GM21360 (cell line): ENCODE data around the gene TAF10.

ENCODE experiments used
- ATAC-seq: cut with Tn5 transposase; IDR thresholded peaks from one replicate; pipeline ENCODE4 v1.9.1; 2021; ENCODE audit warnings: mild to moderate bottlenecking, moderate library complexity; ENCODE audit not compliant: unreplicated experiment

Gene TAF10

GRCh38 chr11:6625832-6626420, 13.9 kb upstream of the TAF10 start:
- ATAC-seq, result no peak

- ATAC-seq, result no peak
Observed at GRCh38 chr11:6625156-6625831, 13.3 kb upstream of the TAF10 start.

DNA sequence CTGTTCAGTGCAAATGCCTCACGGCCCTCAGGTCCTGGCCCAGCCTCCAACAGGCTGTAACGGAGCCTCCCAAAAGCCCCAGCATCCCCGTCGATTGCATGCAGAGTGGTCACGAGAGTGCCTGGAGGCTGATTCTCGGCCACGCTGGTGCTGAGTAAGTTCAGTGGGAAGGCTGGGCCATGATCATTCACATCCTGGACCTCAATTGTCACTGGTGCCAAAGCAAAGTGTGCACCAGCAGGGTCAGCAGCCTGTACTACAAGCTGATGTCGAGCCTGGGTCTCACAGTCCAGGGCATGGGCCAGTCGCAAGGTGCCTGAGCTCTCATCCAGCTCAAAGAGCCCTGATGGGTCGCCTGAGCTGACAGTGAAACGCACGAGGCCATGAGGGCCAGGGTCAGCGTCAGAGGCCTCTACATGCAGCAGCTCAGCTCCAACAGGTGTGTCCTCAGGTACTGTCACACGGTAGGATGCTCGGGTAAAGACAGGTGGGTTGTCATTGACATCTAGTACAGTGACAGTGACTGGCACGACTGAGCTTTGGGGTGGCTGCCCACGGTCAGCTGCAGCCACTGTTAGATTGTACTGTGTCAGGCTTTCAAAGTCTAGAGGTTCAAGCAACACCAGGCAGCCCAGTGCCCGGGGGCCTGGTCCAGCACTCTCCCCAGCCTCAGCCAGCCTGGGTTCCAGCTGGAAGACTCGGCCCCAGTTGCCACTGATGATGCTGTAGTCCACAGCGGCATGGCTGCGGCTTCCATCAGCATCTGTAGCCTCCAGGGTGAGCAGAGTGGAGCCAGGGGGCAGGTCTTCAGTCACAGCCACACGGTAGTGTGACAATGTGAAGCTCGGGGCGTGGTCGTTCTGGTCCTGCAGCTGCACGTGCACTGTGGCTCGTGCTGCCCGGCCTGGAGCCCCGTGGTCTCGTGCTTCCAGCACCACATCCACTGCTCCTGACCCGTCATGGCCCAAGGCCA, 11.7 kb upstream of the TAF10 start:
- no peak for ATAC-seq

DNA sequence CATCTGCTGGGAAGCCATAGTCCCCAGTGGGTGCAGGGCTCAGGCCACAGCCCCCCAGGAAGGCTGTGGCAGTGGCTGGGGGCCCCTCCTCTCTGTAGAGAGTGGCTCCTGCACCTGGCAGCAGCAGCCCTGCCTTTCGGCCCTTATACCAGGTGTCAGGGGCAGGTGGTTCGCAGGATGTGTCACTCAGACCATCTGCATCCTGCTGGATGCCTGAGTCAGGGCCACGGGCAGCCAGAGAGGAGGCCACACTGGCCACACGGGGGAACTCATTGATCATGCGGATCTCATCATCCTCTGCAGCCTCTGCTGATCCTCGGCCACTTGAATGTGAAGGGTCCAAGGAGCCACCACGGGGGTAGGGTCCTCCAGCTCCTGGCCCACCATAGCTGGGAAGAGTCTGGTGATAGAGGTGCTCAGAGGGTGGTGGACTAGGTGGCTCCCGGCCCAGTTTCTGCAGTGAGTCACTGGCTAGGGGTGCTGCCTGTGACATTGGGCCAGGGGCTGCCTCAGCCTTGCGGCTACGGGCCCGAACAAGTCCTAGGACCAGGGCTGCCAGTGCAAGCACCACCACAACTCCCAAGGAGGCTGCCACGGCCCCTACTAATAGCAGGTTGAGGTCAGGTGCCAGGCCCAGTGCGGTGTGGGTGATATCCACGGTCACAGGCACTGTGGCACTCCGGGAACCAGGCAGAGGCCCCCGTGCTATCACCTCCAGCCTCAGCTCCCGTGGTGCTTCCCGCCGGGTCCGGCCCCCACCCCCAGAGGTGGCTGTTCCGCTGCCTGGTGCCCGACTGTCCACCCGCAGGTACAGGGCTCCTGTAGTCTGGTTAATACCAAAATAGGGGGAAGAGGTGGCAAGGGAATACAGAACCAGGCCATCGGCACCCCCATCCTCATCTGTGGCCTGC, 10.5 kb upstream of the TAF10 start:
- no peak for ATAC-seq

DNA sequence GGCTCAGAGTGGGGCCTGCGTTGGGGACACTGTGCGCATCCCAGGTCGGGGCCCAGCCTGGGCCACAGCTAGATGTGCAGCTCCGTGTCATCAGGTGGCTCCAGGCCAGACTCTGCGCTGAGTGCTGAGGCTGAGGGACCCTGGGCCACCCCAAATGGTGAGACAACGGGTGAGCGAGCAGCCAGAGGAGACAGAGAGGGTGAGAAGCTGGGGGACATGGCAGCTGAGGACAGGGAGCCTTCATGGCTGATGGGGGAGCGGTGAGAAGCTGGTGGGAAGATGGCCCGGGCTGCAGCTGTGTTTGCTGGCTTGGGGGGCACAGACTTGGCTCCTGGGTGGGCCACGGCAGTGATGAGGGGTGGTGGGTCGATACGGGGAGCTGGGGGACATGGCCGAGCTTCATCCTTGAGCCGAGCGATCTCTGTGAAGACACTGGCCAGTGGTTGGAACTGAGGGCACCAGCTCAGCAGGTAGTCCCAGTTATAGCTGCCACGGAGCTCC, 9.7 kb upstream of the TAF10 start:
- ATAC-seq, result no peak

GRCh38 chr11:6620636-6621035, 8.6 kb upstream of the TAF10 start:
- ATAC-seq, result no peak

DNA sequence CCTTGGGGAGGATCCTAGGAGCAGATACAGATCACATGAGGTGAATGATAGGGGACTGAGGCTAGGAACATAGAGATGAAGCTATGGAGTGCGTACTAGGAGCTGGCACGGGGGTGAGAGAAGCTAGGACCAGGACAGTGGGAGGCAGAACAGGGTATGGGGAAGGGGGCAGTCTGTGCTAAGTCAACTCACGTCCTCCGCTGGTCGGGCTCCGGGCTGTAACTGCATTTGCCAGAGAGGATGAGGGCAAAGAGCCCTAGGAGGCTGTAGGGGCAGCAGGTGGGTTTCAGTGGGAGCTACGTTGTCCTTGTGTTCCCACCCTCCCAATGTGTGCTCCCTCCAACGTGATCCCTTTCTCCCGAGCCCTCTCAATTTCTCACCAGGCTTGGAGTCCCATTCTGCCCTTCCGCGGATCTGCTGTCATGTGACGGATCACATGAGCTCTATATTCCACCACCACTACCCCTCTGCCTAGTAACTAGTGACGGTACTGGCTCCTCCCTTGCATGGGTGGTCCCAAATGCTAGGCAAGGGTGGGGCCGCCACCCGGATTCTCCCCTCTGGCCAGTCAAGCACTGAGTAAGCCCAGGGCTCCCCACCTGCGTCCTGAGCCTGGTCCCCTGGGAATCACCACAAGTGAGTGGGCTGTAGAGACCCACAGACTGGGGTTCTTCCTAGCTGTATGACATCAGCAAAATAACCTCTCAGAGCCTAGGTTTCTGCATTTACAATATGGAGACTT, 7.2 kb upstream of the TAF10 start, which contains the start of gene TPP1:
Gene TPP1 (minus strand): TSS at position 419 of the 742 bp plus-strand sequence. CDS start 22 bp downstream, at position 397.
- ATAC-seq, result peak; percentile 99

DNA sequence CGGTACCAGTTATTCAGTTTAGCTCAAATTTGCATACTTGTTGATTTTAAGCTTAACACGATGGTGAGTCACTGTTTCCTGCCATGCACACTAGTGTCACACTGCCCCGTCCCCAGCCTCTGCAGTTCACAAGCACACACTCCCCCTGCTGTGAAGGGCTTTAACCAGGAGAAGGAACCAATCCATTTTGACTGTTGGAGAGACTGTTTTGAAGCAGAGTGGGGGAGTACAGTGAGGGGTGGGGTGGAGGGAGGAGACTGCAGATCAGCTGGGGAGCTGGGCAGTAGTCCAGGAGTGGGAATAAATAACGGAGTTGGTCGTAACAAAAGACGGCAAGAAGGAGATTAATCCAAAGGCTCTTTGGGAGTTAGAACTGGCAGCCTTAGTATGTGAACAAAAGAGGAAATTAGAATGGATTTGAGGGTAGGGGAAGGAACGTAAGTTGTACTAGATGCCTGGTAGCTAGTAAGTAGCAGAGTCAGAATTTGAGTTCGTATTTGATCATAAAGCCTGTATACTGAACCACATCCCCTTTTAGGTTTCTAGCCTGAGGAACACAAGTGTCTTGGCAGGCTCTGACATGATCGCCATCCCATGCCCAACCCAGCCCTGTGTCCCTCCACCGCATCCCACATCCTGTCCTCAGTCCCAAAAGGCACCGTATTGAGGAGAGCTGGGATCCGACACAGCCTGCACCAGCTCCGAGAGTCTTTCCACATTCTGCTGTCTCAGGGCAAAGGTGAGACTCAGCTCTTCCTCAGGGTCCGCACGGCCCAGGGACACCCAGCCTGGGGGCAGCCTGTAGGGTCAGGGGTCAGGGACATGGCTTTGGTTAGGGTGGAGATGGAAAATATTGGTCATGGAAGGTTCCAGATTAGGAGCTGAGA, 6.3 kb upstream of the TAF10 start:
- ATAC-seq, result no peak

- no peak for ATAC-seq
Observed at GRCh38 chr11:6617315-6617781, 5.3 kb upstream of the TAF10 start.

- no peak for ATAC-seq
Observed at GRCh38 chr11:6616596-6617250, 4.7 kb upstream of the TAF10 start.

- ATAC-seq, result no peak
Observed at GRCh38 chr11:6615882-6616585, 4.0 kb upstream of the TAF10 start.

GRCh38 chr11:6615046-6615445, 3.0 kb upstream of the TAF10 start:
- ATAC-seq, result no peak

DNA sequence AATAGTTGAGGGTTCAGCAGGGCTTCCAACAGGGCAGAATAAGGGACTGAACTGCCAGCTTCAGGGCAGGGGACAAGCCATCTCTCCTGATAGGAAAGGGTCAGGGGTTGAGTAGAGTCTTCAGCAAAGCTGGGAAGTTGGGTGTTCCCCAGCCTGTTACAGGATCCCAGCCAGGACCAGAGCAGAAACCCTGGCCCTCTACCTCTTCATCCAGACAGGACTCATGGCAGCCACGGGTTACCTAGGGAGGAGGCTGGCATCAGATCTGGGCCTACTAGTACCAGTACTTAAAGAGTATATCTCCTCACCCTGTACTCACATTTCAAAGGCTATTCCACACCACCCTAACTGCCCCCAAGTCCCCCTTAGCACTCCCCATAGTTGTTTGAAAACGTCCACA, 2.4 kb upstream of the TAF10 start:
- no peak for ATAC-seq

GRCh38 chr11:6613496-6613895, 1.5 kb upstream of the TAF10 start:
- ATAC-seq, result no peak

DNA sequence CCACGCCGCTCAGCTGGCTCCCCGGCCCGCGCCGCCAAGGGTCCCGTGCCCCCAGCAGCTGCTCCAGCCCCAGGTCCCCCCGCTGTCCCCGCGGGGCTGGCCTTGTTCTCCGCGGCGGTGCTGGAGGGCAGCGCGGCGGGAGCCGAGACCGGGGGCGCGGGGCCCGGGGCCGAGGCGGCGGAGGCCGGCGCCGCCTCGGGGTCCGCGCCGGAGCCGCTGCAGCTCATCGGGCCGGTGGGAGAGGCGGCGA, 128 bp downstream of the TAF10 start:
- no peak for ATAC-seq

GRCh38 chr11:6611092-6611962, 689 bp downstream of the TAF10 start:
- peak; percentile 11 for ATAC-seq

GRCh38 chr11:6610591-6610990, 1.4 kb downstream of the TAF10 start:
- ATAC-seq, result no peak
